Fibroblast of skin of back (primary cell): ENCODE data around the gene CASP8. TPM values are rescaled to one million over a fixed set of nuclear protein-coding genes. Genes with fewer than 3 reads are reported as not detected.
"Not testable (repeated sequence)": the region's sequence is repeated elsewhere in the genome, so short reads cannot be mapped to it uniquely, and the experiment has no call there.

Experiments
- DNase-seq: peaks from one replicate; pipeline ENCODE4 v3.0.0-alpha.2; 2013
- polyA plus RNA-seq, 2 experiments: library from polyadenylated mRNA; unstranded; fragments of 120-200 nt; gene quantifications; one replicate each; pipeline ENCODE4 v1.2.1, GENCODE V29; 2013; ENCODE audit not compliant: insufficient read length in 2 of 2

Gene CASP8
- polyA plus RNA-seq (2013, experiment 1 of 2; ENCODE audit: insufficient read length), result 8.0 TPM
- polyA plus RNA-seq (2013, experiment 2 of 2; ENCODE audit: insufficient read length), result 5.2 TPM

DNA sequence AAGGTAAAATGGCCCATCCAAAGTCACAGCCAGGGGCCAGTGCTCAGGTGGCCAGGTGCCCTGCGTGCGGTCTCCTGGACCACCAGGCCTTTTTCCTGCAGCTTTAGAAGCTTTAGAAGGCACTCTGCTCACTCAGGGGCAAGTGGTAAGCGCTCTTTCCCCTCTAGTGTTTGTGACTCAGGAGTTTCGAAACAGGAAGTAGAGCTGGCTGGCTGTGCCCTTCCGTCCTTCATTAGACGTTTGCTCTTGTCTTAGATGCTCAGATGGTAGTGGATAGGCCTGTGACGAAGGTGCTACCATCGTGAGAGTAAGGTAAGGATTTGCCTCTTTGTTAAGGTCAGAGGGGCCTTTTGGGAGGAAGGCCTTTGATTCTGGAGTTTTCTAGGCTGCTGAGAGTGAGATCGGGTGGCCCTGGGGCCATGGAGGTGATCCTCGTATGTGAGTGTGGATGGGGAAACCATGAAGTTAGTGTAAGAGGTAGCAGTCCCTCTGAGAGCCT is at the start of gene CASP8:
Gene CASP8 (plus strand): TSS at position 235 of the 499 bp plus-strand sequence. CDS start 5,951 bp downstream, outside the sequence.
- DNase-seq, result peak; percentile 26

DNA sequence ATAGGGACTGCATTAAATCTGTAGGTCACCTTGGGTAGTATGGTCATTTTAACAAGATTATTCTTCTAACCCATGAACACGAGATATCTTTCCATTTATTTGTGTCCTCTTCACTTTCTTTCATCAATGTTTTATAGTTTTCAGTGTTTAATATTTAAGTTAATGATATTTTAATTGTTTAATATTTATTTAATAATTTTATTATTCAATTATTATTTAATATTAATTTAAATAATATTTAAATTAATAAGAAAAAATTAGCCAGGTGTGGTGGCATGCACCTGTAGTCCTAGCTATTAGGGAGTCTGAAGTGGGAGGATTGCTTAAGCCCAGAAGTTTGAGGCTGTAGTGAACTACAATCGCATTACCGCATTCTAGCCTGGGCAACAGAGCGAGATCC is 44.4 kb upstream of the CASP8 start:
- DNase-seq, result no peak

DNA sequence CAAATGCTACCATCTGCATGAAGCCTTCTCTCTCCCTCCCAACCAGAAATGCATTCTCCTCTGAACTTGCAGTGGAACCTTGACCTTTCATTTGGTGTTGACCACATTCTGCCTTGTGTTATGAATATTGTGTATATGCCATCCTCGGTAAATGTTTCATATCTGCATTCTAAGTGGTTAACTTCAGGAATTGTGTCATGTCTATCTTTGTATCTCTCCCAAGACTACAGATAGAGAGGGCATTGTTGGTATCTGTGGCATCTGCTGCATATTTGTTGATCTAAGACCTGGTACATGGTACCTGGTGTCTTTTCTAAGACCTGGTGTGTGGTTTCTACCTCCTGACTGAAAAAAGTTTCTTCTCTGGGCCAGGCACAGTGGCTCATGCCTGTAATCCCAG is 43.4 kb upstream of the CASP8 start:
- no peak for DNase-seq

- no peak for DNase-seq
Measured at GRCh38 chr2:201218780-201219179, 41.6 kb upstream of the CASP8 start.

GRCh38 chr2:201219328-201220096 is 40.8 kb upstream of the CASP8 start:
- no peak for DNase-seq

- no peak for DNase-seq
Measured at GRCh38 chr2:201220102-201220570, 40.2 kb upstream of the CASP8 start.

- no peak for DNase-seq
Measured at GRCh38 chr2:201223089-201224073, 37.0 kb upstream of the CASP8 start.

- DNase-seq, result no peak
Measured at GRCh38 chr2:201228271-201228911, 31.9 kb upstream of the CASP8 start.

DNA sequence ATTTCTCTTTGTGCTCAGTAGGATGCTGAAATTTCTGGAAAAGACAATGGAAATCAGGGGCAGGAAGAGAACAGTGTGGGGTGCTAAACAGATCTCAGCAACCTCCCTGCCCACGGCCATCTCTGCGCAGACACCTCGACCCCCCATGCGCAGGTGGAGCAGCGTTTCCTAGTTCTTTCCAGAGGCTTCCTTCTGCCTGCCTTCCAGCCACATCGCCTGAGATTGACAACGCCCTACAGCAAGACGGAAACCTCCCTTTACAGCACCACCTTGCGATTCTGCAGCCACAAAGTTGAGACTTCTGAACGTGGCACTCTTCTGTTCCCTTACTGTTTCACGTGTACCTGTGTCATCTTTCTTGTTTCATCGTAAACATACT is 31.4 kb upstream of the CASP8 start:
- DNase-seq, result no peak

GRCh38 chr2:201231781-201232466 is 28.4 kb upstream of the CASP8 start:
- DNase-seq, result peak; percentile 90

GRCh38 chr2:201232467-201232815 is 27.9 kb upstream of the CASP8 start:
- DNase-seq, result no peak

DNA sequence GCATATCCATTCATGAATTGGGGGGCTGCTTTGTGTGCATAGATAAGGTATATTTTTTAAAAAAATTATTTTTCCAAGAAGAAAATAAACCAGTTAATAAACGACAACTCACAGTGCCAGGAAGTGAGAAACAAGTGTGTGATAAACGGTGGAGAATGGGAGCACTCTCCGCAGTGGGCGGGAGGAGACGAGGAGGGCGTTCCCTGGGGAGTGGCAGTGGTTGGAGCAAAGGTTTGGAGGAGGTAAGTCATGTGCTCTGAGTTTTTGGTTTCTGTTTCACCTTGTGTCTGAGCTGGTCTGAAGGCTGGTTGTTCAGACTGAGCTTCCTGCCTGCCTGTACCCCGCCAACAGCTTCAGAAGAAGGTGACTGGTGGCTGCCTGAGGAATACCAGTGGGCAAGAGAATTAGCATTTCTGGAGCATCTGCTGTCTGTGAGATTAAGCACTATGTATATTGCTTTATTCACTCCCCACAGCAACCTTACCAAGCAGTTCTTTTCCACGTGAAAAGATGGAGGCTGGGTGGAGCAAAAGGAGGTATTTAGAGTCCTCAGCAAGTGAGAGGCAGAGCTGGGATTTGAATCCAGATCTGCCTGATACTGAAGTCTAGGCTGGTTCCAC is 27.0 kb upstream of the CASP8 start:
- DNase-seq, result no peak

DNA sequence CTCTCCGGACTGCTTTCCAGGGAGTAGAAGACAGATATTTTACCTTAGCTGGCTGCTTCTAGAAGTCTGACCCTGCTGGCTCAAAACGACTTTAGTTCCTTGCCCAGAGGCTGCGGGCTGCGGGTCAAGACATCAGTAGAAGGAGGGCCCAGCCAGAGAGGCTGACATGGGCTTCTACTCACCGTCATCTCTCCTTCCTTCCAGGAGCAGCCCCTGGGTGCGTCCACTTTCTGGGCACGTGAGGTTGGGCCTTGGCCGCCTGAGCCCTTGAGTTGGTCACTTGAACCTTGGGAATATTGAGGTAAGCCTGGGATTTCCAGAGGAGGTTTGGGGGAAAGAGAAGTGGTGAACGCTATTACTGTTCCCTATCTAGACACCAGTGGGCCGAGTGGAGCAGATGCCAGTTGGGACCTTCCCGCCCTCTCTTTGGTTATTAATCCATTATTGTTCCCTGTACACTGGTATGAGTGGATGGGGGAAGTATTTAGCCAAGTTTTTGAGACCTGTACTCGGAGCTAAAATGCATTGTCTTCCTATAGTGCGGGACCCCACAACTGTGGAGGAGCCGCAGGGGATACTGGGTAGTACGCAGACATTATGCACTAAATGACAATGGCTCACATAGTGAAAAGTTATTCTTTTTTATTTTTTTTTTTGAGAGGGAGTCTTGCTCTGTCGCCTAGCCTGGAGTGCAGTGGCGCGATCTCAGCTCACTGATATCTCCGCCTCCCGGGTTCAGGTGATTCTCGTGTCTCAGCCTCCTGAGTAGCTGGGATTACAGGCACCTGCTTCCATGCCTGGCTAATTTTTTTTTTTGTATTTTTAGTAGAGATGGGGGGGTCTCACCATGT is 26.3 kb upstream of the CASP8 start:
- no peak for DNase-seq

GRCh38 chr2:201234663-201235135 is 25.6 kb upstream of the CASP8 start:
- DNase-seq, result peak; percentile 42

DNA sequence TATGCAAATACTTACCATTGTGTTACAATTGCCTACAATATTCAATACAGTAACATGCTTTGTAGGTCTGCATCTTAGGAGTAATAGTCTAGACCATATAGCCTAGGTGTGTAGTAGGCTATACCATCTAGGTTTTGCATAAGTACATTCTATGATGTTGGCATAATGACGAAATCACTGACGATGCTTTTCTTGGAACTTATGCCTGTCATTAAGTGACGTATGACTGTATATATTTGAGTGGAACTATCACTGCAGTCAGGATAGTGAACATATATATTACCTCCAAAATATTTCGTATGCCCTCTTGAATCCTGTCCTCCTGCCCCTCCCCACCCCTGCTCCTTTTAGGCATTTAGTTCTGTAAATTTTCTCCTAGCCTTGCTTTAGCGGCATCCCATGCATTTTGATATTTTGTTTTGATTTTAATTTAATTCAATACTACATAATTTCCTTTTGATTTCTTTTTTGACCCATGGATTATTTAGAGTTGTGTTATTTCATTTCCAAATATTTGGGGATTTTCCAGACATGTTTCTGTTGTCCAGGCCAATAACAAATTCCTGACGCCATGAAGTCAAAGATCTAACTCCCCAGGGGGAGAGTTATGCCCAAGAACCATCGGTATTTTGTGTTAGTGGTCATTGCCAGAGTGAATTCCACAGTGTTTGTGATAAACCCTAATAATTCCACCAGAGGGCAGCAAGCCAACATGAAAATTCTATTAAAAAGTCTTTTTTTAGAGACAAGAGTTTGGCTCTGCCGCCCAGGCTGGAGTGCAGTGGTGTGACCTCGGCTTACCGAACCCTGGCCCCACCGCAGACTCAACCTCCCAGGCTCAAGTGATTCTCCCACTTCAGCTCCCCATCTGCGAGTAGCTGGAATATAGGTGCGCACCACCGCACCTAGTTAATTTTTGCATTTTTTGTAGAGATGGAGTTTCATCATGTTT is 24.2 kb upstream of the CASP8 start:
- peak; percentile 80 for DNase-seq

GRCh38 chr2:201237486-201238123 is 22.7 kb upstream of the CASP8 start:
- no peak for DNase-seq

DNA sequence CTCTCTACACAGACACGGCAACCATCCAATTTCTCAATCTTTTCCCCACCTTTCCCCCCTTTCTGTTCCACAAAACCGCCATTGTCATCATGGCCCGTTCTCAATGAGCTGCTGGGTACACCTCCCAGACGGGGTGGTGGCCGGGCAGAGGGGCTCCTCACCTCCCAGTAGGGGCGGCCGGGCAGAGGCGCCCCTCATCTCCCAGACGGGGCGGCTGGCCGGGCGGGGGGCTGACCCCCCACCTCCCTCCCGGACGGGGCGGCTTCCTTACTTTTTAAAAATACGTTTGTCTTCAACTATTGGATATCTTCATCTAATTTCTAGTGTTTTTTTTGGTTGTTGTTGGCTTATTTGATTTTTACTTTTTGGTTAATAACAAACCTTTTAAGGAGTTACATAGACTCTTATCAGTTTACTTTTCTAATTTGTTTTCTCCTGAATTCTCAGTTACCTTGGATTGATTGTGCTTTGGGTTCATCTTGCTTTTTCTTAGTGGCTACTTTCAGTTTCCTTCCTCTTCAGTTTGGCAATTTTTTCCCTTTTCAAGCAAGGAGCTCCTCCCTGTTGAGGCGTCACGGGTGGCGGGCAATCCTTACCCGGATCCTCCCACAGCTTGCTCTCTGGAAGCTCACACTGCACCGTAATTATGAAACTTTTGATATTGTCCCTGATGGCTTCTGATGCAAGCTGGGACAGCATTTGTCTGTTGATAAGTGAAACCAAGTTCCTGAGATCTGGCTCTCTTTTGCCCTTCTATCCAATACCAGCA is 21.0 kb upstream of the CASP8 start:
- DNase-seq, result not testable (repeated sequence)
